GM21723 (cell line): Measurements from ENCODE around the gene ORMDL1.

Source experiments
- ATAC-seq: cut with Tn5 transposase; IDR thresholded peaks from one replicate; pipeline ENCODE4 v1.9.1; 2021; ENCODE audit warnings: mild to moderate bottlenecking, moderate library complexity; ENCODE audit not compliant: unreplicated experiment

Gene ORMDL1

GRCh38 chr2:189783927-189784867 lies at the start of gene ORMDL1, which contains the start of gene PMS1:
Gene ORMDL1, minus strand, starts transcription at chr2:189784339. Its CDS starts 1,744 bp downstream, at chr2:189782595.
Gene PMS1, plus strand, starts transcription at chr2:189784450. Its CDS starts 7,360 bp downstream, at chr2:189791810.
- ATAC-seq: peak; percentile 94

GRCh38 chr2:189830510-189830909 lies 46.4 kb upstream of the ORMDL1 start:
- ATAC-seq: no peak

GRCh38 chr2:189829102-189829833 lies 45.1 kb upstream of the ORMDL1 start:
- ATAC-seq: no peak

GRCh38 chr2:189826039-189826438 lies 41.9 kb upstream of the ORMDL1 start:
- no peak for ATAC-seq

- no peak for ATAC-seq
Measured at GRCh38 chr2:189824694-189825396, 40.7 kb upstream of the ORMDL1 start.

GRCh38 chr2:189821953-189822748 lies 38.0 kb upstream of the ORMDL1 start:
- no peak for ATAC-seq

GRCh38 chr2:189819297-189819704 lies 35.2 kb upstream of the ORMDL1 start:
- ATAC-seq: no peak

- no peak for ATAC-seq
Measured at GRCh38 chr2:189818249-189819038, 34.3 kb upstream of the ORMDL1 start.

GRCh38 chr2:189803431-189803830 lies 19.3 kb upstream of the ORMDL1 start:
- ATAC-seq: no peak

GRCh38 chr2:189802396-189802912 lies 18.3 kb upstream of the ORMDL1 start:
- no peak for ATAC-seq

- ATAC-seq: no peak
Measured at GRCh38 chr2:189799531-189799930, 15.4 kb upstream of the ORMDL1 start.

GRCh38 chr2:189799030-189799331 lies 14.8 kb upstream of the ORMDL1 start:
- no peak for ATAC-seq

- ATAC-seq: peak; percentile 69
Measured at GRCh38 chr2:189798312-189799029, 14.3 kb upstream of the ORMDL1 start.

- ATAC-seq: no peak
Measured at GRCh38 chr2:189797902-189798301, 13.8 kb upstream of the ORMDL1 start.

- no peak for ATAC-seq
Measured at GRCh38 chr2:189794310-189794709, 10.2 kb upstream of the ORMDL1 start.

- ATAC-seq: no peak
Measured at GRCh38 chr2:189791338-189792042, 7.4 kb upstream of the ORMDL1 start.

- ATAC-seq: peak; percentile 23
Measured at GRCh38 chr2:189783451-189783926, 650 bp downstream of the ORMDL1 start.

- no peak for ATAC-seq
Measured at GRCh38 chr2:189782221-189782671, 1.9 kb downstream of the ORMDL1 start.
